NCI-H510A (cell line): ENCODE data around the gene SPTLC3.
A peak's percentile ranks its signal among the peaks of the same experiment; 100 is the strongest.

Source experiments
- DNase-seq: peaks from one replicate; lab custom pipeline; 2025; lab: John Stamatoyannopoulos, UW

Gene SPTLC3

GRCh38 chr20:13098720-13099355 is 90.1 kb downstream of the SPTLC3 start:
- no peak for DNase-seq

- no peak for DNase-seq
Observed at GRCh38 chr20:13099676-13100075, 90.9 kb downstream of the SPTLC3 start.

GRCh38 chr20:13101276-13101675 is 92.5 kb downstream of the SPTLC3 start:
- no peak for DNase-seq

- no peak for DNase-seq
Observed at GRCh38 chr20:13101706-13102105, 92.9 kb downstream of the SPTLC3 start.

GRCh38 chr20:13102237-13102636 is 93.5 kb downstream of the SPTLC3 start:
- no peak for DNase-seq

GRCh38 chr20:13102694-13103093 is 93.9 kb downstream of the SPTLC3 start:
- peak; percentile 24 for DNase-seq

- no peak for DNase-seq
Observed at GRCh38 chr20:13105039-13105438, 96.3 kb downstream of the SPTLC3 start.

- DNase-seq = no peak
Observed at GRCh38 chr20:13105864-13106457, 97.2 kb downstream of the SPTLC3 start.

- no peak for DNase-seq
Observed at GRCh38 chr20:13109658-13110057, 100.9 kb downstream of the SPTLC3 start.

GRCh38 chr20:13110796-13111195 is 102.0 kb downstream of the SPTLC3 start:
- no peak for DNase-seq

- DNase-seq = peak; percentile 13
Observed at GRCh38 chr20:13111249-13111911, 102.6 kb downstream of the SPTLC3 start.

- DNase-seq = no peak
Observed at GRCh38 chr20:13113731-13114130, 105.0 kb downstream of the SPTLC3 start.

GRCh38 chr20:13117200-13117599 is 108.4 kb downstream of the SPTLC3 start:
- DNase-seq = no peak

- no peak for DNase-seq
Observed at GRCh38 chr20:13118676-13119075, 109.9 kb downstream of the SPTLC3 start.

- peak; percentile 14 for DNase-seq
Observed at GRCh38 chr20:13119583-13119982, 110.8 kb downstream of the SPTLC3 start.

GRCh38 chr20:13120471-13120870 is 111.7 kb downstream of the SPTLC3 start:
- no peak for DNase-seq

GRCh38 chr20:13121840-13122515 is 113.2 kb downstream of the SPTLC3 start:
- no peak for DNase-seq

GRCh38 chr20:13125486-13125885 is 116.7 kb downstream of the SPTLC3 start:
- no peak for DNase-seq

- DNase-seq = no peak
Observed at GRCh38 chr20:13128173-13128572, 119.4 kb downstream of the SPTLC3 start.

GRCh38 chr20:13130061-13130706 is 121.4 kb downstream of the SPTLC3 start:
- DNase-seq = no peak

- no peak for DNase-seq
Observed at GRCh38 chr20:13130707-13131103, 121.9 kb downstream of the SPTLC3 start.

GRCh38 chr20:13131688-13132087 is 122.9 kb downstream of the SPTLC3 start:
- DNase-seq = no peak
